GM04503 (cell line): ENCODE results near the gene SBNO1.
"Not testable (repeated sequence)": the region's sequence is repeated elsewhere in the genome, so short reads cannot be mapped to it uniquely, and the experiment has no call there.

ENCODE experiments used
- DNase-seq: peaks from one replicate; pipeline ENCODE4 v3.0.0-alpha.2; 2012; ENCODE audit warnings: low read depth

Gene SBNO1

DNA sequence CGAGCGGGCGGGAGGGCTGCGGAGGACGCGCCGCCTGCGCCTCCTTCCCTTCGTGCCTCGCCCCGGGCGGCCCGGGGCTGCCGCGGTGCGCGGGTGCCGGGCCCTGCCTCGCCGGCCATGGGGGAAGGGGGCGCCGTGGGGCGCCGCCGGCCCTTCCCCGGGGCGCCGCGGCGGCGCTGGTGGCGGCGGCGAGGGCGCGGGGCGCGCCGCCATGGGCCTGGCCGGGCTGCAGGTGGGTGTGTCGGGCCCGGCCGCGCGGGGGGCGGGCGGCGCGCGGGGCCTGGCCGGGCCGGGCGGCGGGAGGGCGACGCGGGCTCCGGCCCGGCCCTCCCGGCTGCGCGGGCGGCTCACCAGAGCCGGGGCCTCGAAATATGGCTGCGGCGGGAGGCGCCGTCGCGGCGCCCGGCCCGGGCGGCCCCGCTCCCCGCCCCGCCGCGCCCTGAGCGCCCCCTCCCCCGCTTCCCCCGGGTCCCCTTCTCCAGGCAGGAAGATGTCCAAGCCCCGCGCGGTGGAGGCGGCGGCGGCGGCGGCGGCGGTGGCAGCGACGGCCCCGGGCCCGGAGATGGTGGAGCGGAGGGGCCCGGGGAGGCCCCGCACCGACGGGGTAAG is 24.4 kb upstream of the SBNO1 start:
- no peak for DNase-seq

DNA sequence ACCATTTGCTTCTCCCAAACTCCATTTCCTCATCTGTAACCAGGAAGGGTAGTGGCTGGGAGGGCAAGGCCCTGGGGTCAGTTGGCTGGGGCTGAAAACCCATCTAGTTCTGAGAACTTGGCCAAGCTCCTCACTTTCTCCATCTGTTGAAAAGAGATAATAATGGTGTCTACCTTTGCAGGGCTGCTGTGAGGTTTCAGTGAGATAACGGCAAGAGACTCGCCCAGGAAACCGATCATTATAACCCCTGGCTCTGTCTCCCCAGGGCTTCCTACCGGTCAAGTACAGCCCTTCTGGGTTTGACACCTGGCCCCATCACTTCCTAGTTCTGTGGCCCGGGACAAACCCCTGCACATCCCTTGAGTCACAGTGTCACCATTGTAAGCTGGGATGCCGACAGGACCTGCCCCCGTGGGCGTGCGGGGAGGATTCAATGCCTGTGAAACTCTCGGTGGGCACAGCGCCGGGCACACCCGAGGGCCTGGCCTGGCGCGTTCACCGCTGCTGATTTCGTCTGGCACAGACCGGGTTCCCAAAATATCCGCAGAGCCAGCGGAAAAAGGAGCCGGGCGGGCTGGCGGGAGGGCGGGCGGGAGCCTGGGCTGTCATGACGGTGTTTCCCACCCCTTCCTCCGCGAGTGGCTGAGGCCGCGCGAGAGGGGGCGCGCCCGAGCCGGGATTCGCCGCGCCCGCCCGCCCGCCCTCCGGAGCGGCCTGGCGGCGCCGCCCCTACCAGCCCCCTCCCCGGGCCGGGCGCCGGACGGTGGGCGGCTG is 23.7 kb upstream of the SBNO1 start:
- DNase-seq = no peak

DNA sequence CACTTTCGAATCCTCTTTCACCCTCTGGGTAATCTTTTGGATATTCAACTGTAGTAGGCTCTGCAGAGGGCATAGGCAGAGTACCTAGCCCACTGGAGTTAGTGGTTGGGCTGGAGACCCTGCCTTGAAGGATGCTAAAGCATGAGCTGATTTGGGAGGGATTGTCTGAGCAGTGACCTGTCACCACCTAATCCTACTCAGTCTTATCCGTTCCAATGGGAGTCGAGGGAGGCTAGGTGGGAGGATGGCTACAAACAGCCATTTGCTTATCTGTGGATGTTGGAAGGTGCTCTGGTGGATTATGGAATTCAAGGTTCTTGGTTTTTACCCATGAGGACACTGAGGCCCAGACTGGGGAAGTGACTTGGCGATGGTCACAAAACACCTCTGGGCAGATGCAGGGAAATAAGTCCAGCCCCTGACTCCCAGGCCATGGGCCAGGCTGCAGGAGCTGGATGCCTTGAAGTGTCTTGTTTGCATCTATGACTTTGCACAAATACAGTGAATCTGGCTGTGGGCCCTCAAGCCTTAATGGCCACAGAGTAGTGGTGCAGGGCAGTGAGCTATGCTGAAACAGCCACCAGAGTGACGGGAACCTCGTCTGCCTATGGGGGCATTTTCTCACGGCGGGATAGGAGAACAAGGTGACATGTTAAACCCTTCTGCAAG is 23.0 kb upstream of the SBNO1 start:
- no peak for DNase-seq

DNA sequence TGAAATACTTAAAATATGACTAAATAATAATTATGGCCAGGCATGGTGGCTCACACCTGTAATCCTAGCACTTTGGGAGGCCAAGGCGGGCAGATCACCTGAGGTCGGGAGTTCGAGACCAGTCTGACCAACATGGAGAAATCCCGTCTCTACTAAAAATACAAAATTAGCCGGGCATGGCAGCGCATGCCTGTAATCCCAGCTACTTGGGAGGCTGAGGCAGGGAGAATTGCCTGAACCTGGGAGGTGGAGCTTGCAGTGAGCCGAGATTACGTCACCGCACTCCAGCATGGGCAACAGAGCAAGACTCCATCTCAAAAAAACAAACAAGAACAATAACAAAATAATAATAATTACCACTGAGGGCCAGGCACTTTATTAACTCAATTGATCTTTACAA is 20.9 kb upstream of the SBNO1 start:
- DNase-seq = not testable (repeated sequence)

DNA sequence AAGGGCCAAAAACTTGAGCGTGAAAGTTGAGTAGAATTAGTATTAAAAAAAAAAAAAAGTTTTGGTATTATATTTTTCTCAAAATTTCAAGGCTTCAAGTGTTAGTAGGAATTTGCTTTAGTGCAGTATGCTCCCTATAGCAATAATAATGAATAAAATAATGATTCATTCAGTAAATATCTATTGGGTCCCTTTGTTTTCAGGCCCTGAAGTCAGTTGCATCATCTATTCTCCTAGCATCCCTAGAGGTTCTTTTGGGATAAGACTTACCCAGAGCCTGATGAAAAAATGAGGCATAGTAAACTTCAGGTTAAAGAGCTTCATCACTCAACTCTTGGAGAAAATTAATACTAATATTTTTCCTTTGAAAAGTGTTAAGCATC is 20.3 kb upstream of the SBNO1 start:
- DNase-seq = no peak

DNA sequence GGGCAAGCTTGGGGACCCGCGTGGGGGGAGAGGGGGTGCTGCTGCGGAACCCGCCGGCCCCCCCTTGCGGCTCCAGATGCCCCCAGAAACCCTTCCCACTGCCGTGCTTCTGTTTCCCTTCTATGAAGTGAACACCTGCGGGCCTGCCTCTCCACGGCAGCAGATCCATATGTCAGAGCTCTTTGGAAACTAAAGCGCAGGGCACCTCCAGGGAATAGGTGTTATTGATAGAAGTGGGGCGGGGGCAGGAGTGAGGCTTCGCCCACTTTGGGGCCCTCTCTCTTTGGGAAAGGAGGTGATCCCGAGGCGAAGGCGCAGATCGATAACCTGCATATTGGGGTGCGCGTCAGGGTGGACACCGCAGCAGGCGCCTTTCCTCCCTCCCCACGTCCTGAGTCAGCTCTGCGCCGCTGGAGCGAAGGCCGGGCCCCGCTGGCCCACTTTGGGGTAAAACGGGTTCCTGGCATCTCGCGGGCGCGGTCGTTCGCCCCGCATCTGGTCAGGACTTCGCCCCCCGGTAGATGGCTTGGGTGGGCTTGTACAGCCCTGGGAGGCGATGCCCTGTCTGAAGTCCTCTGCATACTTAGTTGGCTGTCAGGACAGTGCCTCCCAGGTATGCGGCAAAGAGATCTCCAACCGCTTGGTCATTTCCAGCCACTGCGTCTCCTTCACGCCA is 19.8 kb upstream of the SBNO1 start:
- DNase-seq = no peak

DNA sequence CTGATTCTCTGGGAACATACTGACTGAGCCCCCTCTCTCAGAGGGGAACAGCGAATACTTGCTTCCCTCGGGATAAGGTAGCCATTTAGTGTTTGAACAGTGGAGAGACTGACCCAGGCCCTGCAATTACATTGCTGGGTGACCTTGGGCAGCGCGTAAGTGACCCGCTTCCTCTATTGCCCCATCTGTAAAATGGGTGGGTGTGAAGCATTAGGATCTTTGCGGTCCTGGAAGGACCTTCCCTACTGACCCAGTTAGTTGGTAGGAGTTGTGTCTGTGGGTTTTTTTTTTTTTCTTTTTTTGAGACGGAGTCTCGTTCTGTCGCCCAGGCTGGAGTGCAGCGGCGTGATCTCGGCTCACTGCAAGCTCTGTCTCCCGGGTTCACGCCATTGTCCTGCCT is 18.0 kb upstream of the SBNO1 start:
- DNase-seq = no peak

DNA sequence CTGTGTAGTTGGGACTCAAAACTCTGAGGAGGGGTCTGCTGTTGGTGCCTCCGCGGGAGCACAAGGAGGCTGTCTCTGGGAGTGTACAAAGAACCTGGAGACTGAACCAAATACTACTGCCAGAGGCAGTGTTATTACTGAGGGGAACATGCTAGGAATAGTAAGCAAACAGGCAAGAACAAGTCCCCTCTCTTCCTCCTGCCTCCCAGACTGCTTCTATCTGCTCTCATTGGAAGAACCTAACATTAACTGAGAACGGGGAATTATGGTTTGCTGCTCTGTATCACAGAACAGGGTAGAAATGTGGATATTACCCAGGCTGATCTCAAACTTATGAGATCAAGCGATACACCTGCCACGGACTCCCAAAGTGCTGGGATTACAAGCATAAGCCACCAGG is 14.7 kb upstream of the SBNO1 start:
- no peak for DNase-seq

DNA sequence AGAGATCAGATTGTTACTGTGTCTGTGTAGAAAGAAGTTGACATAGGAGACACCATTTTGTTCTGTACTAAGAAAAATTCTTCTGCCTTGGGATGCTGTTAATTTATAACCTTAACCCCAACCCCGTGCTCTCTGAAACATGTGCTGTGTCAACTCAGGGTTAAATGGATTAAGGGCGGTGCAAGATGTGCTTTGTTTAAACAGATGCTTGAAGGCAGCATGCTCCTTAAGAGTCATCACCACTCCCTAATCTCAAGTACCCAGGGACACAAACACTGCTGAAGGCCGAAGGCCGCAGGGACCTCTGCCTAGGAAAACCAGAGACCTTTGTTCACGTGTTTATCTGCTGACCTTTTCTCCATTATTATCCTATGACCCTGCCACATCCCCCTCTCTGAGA is 7.8 kb upstream of the SBNO1 start:
- not testable (repeated sequence) for DNase-seq

DNA sequence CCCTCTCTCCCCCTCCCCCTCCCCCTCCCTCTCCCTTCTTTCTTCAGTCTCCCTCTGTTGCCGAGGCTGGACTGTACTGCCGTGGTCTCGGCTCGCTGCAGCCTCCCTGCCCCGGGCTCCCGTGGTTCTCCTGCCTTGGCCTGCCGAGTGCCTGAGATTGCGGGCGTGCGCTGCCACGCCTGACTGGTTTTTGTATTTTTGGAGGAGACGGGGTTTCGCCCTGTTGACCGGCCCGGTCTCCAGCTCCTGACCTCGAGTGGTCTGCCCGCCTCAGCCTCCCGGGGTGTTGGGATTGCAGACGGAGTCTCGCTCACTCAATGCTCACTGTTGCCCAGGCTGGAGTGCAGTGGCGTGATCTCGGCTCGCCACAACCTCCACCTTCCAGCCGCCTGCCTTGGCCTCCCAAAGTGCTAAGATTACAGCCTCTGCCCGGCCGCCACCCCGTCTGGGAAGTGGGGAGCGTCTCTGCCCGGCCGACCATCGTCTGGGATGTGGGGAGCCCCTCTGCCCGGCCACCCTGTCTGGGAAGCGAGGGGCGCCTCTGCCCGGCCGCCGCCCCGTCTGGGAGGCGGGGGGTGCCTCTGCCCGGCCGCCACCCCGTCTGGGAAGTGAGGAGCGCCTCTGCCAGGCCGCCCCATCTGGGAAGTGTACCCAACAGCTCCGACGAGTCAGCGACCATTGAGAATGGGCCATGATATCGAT is 7.2 kb upstream of the SBNO1 start:
- not testable (repeated sequence) for DNase-seq

DNA sequence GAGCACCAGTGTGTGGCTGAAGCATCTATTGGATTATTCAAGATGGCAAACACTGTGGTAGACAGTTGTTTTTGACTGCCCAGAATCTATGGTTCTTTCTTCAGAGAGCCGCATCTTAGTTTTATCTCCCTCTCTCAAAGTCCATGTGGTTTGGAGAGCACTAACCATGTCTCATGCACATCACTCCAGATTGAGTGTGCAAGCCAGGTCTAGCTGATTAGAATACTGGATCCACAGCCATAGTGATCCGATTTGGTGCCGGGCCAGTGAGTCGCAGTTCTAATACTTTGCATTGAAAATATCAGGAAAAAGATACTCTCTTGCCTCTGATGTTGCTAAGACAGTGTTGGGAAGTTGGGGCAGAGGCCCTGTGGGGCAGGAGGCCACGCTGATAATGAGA is 4.6 kb upstream of the SBNO1 start:
- DNase-seq = no peak

DNA sequence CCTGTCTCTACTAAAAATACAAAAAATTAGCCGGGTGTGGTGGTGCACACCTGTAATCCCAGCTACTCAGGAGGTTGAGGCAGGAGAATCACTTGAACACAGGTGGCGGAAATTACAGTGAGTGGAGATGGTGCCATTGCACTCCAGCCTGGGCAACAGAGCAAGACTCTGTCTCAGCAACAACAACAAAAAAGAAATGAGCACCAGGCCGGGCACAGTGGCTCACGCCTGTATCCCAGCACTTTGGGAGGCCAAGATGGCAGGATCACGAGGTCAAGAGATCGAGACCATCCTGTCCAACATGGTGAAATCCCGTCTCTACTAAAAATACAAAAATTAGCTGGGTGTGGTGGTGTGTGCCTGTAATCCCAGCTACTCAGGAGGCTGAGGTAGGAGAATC is 3.8 kb upstream of the SBNO1 start:
- DNase-seq = not testable (repeated sequence)

DNA sequence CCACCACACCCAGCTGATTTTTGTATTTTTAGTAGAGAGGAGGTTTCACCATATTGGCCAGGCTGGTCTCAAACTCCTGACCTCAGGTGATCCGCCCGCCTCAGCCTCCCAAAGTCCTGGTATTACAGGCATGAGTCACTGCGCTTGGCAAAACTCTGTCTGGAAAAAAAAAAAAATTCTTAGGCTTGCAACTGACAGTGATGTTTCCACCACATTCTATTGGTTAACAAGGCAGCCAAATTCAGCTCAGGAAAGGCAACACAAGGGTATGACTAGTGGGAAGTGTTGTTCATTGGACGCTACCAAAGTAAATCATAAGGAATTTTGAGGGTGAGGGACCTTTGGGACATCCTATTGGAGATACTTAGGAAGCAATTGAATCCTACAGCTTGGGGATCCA is 2.9 kb upstream of the SBNO1 start:
- DNase-seq = no peak

DNA sequence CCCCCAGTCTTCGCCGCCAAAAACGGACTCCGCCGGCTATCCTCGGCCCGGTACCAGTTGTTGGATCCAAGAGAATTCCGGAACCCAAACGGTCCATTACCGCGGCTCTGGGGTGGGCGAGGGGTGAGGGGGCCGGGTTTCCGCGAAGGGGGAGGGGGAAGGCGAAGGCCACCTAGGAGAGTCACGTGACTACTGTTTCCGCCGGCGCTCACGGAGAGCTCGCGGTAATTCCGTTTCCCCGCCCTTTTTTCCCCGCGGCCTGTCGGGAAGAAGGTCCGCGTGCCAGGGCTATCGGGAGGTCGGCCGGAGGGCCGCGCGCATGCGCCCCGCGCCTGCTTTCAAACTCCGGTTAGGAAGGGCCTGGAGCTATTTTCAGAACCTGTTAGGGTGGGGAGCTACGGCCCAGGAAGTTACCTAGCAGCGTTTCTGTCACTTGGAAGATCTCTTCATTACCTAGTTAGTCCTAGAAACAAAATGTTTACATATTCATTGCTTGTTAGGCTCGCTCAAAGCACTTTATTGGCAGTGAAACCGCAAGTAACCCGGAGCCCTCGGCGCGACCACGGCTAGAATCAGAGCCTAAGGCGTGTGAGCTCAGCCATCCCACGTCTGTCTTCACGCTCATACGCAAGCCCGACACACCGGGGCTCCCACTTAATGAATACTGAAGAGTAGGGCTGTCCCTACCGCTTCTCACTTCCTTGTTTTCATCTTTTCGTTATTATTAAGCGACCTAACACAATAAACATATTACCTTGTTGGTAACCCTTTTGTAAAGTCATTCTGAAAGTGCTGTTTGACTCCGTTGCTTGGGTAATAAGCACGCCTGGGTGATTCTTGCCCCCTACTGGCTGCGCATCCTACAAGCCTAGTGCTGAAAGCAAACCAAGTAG is 624 bp upstream of the SBNO1 start:
- DNase-seq = peak; percentile 84

DNA sequence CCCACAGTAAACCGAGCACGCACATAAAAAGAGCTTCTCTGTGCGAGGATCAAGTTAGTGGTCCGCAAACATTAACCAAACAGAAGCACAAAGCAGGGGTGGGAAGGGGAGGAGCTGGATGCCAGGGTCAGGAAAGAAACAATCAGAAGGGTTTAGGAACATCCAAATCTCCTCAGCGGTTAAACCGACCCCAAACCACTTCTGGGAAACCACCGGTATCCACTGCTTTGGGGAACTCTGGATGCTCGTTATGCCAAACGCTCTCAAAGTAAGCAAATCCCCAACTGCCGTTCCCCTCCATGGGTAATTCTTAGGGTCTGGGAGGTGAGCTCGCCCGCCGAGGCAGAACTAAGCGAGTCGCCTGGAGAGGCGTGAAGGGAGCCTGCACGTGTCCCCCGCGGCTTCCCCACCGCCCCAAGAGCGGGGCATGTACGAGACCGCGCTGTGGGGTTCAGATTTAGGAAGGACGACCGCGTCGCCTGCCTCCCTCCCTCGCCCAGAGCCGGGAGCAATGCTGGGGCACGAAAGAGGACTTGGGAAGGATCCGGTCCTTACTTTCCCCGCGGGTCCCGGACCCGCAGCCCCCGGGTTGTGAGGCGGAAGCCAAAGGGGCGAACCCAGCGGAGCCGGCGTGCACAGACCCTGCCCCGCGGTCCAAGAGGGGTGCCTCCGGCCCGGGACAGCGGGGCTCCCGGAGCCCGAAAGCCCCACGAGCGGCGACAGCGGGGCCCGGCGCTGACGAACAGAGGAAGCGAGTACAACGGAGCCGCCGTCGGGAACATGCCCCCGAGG is 711 bp downstream of the SBNO1 start:
- no peak for DNase-seq

DNA sequence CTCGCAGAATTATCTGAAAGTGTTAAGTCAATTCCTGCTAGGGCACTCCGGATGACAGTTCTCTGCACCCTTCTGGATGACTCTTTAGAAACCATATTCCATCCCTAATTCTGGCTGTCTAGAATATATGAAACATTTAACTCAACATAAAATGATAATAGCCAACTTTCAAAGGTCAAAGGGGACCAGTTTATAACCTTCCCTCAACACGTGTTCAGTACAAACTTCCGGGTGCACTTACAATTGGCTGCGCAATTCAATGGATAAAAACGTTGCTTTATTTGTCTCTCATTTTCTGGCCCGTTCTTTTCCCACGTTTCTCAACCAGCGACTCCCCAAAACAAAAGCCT is 1.3 kb downstream of the SBNO1 start:
- DNase-seq = no peak

DNA sequence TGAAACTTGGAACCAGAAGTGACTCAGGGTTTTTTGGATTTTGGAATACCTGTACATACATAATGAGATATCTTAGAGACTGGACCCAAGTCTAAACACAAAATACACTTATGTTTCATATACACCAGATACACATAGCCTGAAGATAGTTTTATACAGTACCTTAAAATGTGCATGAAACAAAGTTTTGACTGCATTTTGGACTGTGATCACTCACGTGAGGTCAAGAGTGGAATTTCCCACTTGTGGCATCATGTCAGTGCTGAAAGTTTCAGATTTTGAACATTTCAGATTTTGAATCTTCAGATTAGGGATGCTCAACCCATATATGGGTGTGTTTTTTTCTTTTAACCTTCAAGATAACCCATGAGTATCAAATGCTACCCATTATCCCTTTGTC is 6.6 kb downstream of the SBNO1 start:
- DNase-seq = no peak

DNA sequence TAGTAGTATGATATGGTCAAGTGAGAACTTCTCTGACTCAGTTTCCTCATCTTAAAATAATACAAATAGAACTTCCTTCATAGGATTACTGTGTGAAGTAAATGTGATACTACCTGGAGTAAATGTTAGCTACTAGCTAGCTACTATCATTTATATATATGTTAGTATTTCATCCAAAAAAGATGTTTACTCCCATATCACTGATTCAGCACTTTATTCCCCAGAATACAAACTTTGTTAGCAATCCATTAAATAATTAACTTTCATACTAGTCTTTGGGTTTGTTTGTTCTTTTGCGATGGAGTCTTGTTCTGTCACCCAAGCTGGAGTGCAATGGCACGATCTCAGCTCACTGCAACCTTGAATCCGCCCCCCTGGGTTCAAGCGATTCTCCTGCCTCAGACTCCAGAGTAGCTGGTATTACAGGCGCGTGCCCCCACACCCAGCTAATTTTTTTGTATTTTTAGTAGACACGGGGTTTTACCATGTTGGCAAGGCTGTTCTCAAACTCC is 8.4 kb downstream of the SBNO1 start:
- DNase-seq = no peak

DNA sequence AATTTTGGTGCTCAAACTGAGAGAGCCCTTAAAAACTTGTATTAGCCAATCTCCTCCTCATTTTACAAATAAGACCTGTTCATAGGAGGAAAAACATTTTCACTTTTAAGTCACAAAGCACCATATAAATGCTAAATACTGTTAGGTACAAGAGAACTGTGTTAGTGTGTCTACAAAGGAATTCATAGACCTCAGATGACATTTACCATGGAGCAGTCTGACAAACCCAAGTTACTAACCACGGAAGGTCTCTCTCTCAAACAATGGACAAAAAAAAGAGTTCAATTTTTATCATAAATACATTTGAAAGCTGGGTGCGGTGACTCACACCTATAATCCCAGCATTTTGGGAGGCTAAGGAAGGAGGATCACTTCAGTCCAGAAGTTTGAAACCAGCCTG is 10.0 kb downstream of the SBNO1 start:
- no peak for DNase-seq

DNA sequence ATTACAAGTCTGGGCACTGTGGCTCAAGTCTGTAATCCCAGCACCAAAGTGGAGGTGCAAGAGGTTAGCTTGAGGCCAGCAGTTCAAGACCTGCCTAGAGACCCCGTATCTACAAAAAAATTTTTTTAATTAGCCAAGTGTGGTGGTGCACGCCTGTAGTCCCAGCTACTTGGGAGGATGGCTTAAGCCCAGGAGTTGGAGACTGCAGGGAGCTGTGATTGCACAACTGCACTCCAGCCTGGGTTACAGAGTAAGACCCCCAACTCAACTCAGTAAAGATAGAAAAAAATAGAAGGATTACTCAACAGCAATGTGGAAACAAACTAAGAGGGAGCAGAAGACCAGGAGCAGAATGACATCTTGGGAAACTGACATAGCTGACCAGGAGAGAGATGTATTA is 13.3 kb downstream of the SBNO1 start:
- DNase-seq = no peak
